Activated CD4-positive, alpha-beta memory T cell treated with anti-CD3 and anti-CD28 coated beads, Interleukin-2, amount 10 ng/mL, durations not matched to agents 7 days and 5 days (primary cell): ENCODE measurements around the gene TTLL8. TPM values are rescaled to one million over a fixed set of nuclear protein-coding genes. Genes with fewer than 3 reads are reported as not detected.

ENCODE experiments used
- CTCF ChIA-PET: fragments of 350-600 bp; sonication (Branson Sonifier 250); formaldehyde crosslinking; loops from one replicate; lab custom pipeline; 2021; ENCODE audit warnings: antibody characterized with exemption, inconsistent platforms; lab: Charles Lee
- POLR2A ChIA-PET: fragments of 350-600 bp; sonication (Branson Sonifier 250); formaldehyde crosslinking; loops from one replicate; lab custom pipeline; 2021; ENCODE audit warnings: antibody characterized with exemption; lab: Charles Lee
- DNase-seq: peaks from one replicate; pipeline ENCODE4 v3.0.0-alpha.2; 2020
- H3K27ac Mint-ChIP-seq: one replicate; pipeline ENCODE4 v1.8.0; 2021; ENCODE audit warnings: mild to moderate bottlenecking, mixed read lengths
- H3K27me3 Mint-ChIP-seq: one replicate; pipeline ENCODE4 v1.8.0; 2021; ENCODE audit warnings: mixed read lengths
- H3K36me3 Mint-ChIP-seq: one replicate; pipeline ENCODE4 v1.8.0; 2021; ENCODE audit warnings: low read depth, mixed read lengths
- H3K4me1 Mint-ChIP-seq: one replicate; pipeline ENCODE4 v1.8.0; 2021; ENCODE audit warnings: mixed read lengths
- H3K4me3 Mint-ChIP-seq: one replicate; pipeline ENCODE4 v1.8.0; 2021; ENCODE audit warnings: mild to moderate bottlenecking, mixed read lengths
- H3K9me3 Mint-ChIP-seq: one replicate; pipeline ENCODE4 v1.8.0; 2021; ENCODE audit warnings: mixed read lengths
- total RNA-seq, 2 experiments: library from RNA; stranded (reverse); gene quantifications; one replicate each; pipeline ENCODE4 v1.2.3, GENCODE V29; 2021

TTLL8 gene
- total RNA-seq, 2 experiments from 2014 or later, result not detected

GRCh38 chr22:50022171-50022819 lies 35.8 kb downstream of the TTLL8 start:
- POLR2A ChIA-PET, result no interaction called here
- Mint-ChIP-seq H3K4me3 (no peak overlapping the region), H3K9me3 (no peaks in the 10 kb centered on the region), H3K27ac (no peak overlapping the region), H3K4me1 (peaks cover 22% of the 10 kb centered on the region), H3K27me3 (peaks cover 4% of the 10 kb centered on the region), H3K36me3 (no peaks in the 10 kb centered on the region)
- DNase-seq, result no peak
- CTCF ChIA-PET, result no interaction called here

DNA sequence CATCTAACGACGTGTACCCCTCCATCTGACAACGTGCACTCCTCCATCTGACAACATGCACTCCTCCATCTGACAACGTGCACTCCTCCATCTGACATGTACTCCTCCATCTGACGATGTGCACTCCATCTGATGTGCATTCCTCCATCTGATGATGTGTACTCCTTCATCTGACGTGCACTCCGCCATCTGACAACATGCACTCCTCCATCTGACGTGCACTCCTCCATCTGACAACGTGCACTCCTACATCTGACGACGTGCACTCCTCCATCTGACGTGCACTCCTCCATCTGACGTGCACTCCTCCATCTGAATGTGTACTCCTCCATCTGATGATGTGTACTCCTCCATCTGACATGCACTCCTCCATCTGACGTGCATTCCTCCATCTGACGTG lies 37.5 kb downstream of the TTLL8 start:
- POLR2A ChIA-PET, result no interaction called here
- peaks cover 36% of the 10 kb centered on the region for H3K4me1 Mint-ChIP-seq
- no peak for DNase-seq
- no peak overlapping the region for H3K4me3 Mint-ChIP-seq
- H3K36me3 Mint-ChIP-seq, result no peaks in the 10 kb centered on the region
- peaks cover 2% of the 10 kb centered on the region for H3K27me3 Mint-ChIP-seq
- H3K27ac Mint-ChIP-seq, result no peak overlapping the region
- H3K9me3 Mint-ChIP-seq, result no peaks in the 10 kb centered on the region
- CTCF ChIA-PET, result no interaction called here

DNA sequence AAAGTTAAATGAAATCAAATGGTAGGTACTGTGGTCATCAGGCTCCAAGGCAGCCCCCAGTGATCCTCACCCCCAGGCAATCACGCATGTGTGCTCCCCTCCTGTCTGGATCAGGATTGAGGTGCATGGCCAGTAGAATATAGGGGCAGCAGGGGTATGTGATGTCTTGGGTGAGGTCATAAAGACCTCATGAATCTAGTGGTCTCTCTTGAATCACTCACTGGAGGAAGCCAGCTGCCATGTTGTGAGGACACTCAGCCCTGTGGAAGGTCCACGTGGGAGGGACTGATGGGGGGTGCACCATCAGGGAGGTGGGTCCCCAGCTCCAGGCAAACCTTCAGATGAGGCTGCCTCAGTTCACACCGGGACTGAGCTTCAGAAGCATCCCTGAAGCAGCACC lies 38.8 kb downstream of the TTLL8 start:
- Mint-ChIP-seq H3K9me3 (no peaks in the 10 kb centered on the region), H3K4me3 (no peak overlapping the region), H3K36me3 (no peaks in the 10 kb centered on the region), H3K27ac (no peak overlapping the region), H3K27me3 (peaks cover 2% of the 10 kb centered on the region), H3K4me1 (peaks cover 36% of the 10 kb centered on the region)
- no peak for DNase-seq
- ChIA-PET CTCF (interaction anchor here (1.2 kb wide), 1 partner anchor 11 kb away, joined by 3 read pairs; no protein-coding TSS in a partner anchor), POLR2A (no interaction called here)

DNA sequence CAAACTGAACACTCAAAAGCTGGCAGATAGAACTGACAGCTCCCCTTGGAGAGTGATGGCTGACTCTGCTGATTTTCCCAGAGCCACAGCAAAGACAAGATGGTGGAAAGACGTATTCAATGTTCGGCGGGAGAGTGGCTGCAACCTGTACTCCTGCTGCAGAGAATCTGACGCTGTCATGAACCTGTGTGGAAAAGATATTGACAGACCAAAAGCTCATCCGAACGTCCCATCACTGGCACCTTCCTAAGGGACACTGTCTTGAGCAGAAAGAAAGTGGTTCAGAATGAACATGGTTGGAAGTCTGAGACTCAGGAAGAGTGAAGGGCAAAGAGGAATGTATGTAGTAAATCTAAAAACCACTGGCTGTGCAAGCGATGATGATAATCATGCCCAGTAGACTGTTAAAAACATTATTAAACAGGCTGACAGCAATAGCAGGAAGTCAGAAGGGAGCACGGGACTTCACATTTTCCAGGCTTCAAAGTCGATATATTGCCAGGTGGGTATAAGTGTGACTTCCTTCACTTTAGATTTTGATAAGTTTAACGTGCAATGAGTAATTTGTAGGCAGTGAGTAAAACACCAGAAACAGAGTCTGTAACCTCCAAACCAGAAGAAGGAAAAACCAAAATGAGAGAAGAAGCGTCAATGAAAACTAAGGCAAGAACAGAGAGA lies 39.4 kb downstream of the TTLL8 start:
- no peak for DNase-seq
- H3K27me3 Mint-ChIP-seq, result peaks cover 5% of the 10 kb centered on the region
- H3K4me1 Mint-ChIP-seq, result peaks cover 40% of the 10 kb centered on the region
- CTCF ChIA-PET, result interaction anchor here (0.9 to 1.4 kb wide), 3 partner anchors 12 to 88 kb away, joined by 3 to 4 read pairs (median 4); no protein-coding TSS in a partner anchor
- no peaks in the 10 kb centered on the region for H3K36me3 Mint-ChIP-seq
- peak overlapping the region; percentile 25 for H3K27ac Mint-ChIP-seq
- H3K4me3 Mint-ChIP-seq, result no peak overlapping the region
- POLR2A ChIA-PET, result no interaction called here
- H3K9me3 Mint-ChIP-seq, result no peaks in the 10 kb centered on the region

DNA sequence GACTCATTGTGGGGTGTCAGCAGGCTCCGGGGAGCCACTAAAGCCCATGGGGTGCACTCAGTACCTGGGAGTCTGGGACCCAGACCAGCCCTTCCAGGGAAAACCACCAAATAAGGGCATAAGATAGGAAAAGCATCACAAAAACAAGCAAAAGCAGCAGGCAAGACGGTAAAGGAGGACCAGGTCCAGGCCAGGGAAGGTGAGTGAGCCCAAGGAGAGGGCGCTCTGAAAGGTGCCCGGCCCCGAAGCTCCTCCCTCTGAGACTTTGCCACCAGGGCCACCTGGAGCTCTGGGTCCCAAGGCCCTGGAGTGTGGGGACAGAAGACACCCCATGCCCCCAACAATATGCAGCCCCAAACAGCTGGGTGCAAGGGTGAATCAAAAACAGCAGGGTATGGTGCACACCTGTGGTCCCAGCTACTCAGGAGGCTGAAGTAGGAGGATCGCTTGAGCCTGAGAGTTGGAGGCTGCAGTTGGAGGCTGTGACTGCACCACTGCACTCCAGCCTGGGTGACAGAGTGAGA lies 40.3 kb downstream of the TTLL8 start:
- ChIA-PET POLR2A (no interaction called here), CTCF (interaction anchor here (1.0 to 1.4 kb wide), 2 partner anchors 87 to 250 kb away, joined by 3 to 4 read pairs; no protein-coding TSS in a partner anchor)
- no peak for DNase-seq
- peak overlapping the region; percentile 28 for H3K27ac Mint-ChIP-seq
- H3K4me3 Mint-ChIP-seq, result peak overlapping the region; percentile 1
- H3K9me3 Mint-ChIP-seq, result no peaks in the 10 kb centered on the region
- peaks cover 7% of the 10 kb centered on the region for H3K27me3 Mint-ChIP-seq
- no peaks in the 10 kb centered on the region for H3K36me3 Mint-ChIP-seq
- H3K4me1 Mint-ChIP-seq, result peaks cover 40% of the 10 kb centered on the region

DNA sequence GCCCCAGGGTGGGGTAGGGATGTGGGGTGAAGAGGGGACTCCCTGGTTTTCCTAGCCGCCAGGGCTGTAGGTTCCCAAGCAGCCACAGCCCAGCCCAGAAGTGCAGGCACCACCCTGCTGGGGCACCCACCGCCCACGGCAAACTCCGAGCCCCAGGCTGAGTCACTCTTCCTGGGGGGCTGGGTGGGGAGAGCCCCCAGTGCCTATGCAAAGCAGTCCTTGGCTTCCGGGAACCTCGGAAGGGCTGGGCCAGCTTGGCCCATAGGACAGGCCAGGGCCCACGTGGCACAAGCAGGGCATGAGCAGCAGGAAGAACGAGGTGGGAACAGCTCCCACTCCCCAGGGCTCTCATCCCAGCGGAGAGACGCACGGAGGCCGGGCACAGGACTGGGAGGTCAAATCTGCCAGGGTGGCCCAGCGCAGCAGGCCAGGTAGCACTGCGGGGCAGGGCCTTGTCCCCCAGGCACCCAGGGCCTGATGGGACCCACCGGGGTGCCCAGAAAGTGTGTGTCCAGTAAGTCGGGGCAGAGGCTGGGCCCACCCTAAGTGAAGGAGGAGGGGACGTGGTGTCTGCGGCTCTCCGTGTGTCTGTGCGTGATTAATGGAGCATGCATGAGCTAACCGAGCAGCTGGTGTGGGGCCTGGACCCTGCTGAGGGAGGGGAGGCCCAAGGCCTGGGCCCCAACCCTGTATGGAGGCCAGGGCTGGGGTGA lies 41.0 kb downstream of the TTLL8 start:
- H3K4me3 Mint-ChIP-seq, result peak overlapping the region; percentile 1
- no peaks in the 10 kb centered on the region for H3K9me3 Mint-ChIP-seq
- ChIA-PET CTCF (interaction anchor here (1.0 kb wide), 1 partner anchor 249 kb away, joined by 3 read pairs; no protein-coding TSS in a partner anchor), POLR2A (no interaction called here)
- H3K36me3 Mint-ChIP-seq, result no peaks in the 10 kb centered on the region
- H3K27me3 Mint-ChIP-seq, result peaks cover 7% of the 10 kb centered on the region
- peaks cover 40% of the 10 kb centered on the region for H3K4me1 Mint-ChIP-seq
- peak overlapping the region; percentile 28 for H3K27ac Mint-ChIP-seq
- DNase-seq, result peak; percentile 60

DNA sequence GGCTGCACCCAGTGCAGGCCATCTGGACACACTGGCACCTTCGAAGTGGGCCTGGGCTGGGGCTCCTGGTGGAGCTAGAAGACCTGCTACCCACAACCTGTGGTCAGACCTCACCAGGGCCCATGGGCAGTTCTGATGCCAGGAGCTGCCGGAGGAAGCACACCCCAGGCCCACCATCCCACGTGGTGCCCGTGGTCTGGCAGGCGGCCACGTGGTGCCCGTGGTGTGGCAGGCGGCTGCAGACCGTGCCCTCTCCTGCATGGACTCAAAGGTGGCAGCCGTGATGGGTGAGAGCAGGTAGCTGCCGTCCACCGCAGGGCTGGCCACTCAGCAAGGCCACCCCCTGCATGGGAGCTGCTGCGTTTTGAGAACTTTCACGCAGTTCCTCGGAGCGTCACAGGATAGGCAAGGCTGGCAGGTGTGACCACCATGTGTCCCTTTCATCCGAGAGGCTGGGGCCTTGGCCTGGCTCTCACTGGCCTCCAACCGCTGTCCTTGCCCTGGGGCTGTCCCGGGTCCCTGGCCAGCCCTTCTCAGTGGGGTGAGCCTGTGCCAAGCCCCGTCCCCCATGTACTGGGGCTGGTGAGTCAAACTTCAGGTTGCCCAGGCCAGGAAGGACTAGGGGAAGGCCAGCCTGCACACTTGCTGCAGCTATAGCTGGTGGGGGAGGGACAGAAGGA lies 41.6 kb downstream of the TTLL8 start:
- Mint-ChIP-seq H3K4me3 (no peak overlapping the region), H3K27me3 (peaks cover 12% of the 10 kb centered on the region), H3K27ac (no peak overlapping the region), H3K36me3 (no peaks in the 10 kb centered on the region), H3K4me1 (peaks cover 46% of the 10 kb centered on the region), H3K9me3 (no peaks in the 10 kb centered on the region)
- ChIA-PET POLR2A (no interaction called here), CTCF (no interaction called here)
- DNase-seq, result no peak

- no peak for DNase-seq
These were observed 42.4 kb downstream of the TTLL8 start for GRCh38 chr22:50015451-50016307.

DNA sequence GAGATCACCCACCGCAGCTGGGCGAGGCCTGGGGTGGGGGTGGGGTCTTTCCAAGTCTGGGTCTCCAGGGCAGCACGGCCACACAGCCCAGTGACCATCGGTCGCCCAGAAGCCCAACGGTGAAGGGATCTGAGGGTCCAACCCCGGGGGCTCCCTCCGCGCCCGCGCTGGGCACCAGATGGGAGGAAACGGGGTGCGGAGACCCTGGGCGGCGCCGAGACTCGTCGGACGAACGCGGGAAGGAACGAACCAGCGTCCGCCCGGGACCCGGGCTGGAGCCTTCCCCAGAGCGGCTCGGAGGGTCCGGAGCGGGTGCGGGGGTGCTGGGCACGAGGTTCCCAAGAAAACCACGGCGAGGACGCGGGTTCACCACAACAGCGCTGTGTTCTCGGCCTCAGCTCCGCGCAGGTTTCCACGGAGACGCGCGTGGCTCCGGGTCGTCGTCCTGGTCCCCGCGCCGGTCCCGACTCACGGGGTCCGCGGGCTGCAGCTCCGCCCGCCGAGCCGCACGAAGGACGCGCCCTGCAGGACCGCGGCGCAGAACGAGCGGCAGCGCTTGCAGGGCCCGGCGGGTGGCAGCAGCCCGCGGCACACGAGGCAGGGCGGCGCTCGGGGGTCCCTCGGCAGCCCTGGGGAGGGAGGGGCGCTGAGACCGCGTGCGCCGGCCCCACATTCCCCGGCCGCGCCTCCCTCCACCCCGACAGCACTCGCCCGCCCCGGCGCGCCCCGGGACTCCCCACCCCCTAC lies 43.3 kb downstream of the TTLL8 start:
- Mint-ChIP-seq H3K27ac (no peak overlapping the region), H3K36me3 (no peaks in the 10 kb centered on the region), H3K4me1 (peaks cover 49% of the 10 kb centered on the region), H3K4me3 (no peak overlapping the region), H3K9me3 (no peaks in the 10 kb centered on the region), H3K27me3 (peaks cover 17% of the 10 kb centered on the region)
- ChIA-PET CTCF (no interaction called here), POLR2A (no interaction called here)
- no peak for DNase-seq

More at GRCh38 chr22:50015451-50016307, 42.4 kb downstream of the TTLL8 start:
- no peak overlapping the region for H3K4me3 Mint-ChIP-seq
- peaks cover 16% of the 10 kb centered on the region for H3K27me3 Mint-ChIP-seq
- CTCF ChIA-PET, result no interaction called here
- no peaks in the 10 kb centered on the region for H3K9me3 Mint-ChIP-seq
- peaks cover 49% of the 10 kb centered on the region for H3K4me1 Mint-ChIP-seq
- H3K36me3 Mint-ChIP-seq, result no peaks in the 10 kb centered on the region
- H3K27ac Mint-ChIP-seq, result no peak overlapping the region
- POLR2A ChIA-PET, result no interaction called here

DNA sequence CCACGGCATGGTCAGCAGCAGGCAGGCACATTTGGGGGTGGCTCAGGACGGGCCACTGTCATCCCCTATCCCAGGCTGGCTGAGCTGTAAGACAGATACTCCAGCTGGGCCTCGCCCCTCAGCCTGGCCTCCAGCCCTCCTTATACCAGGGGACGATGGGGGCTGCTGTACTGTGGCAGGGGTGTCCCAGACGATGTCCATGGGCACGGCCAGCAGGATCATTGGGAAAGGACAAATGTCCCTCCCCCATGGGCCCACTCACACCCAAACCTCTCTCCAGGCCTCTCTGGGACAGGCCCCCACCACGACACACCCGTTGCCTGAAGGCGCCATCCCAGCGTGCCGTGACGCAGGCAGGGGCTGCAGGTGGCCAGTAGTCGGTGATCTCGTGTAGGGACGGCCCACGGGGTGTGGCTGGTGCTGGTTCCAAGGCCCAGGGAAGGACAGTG lies 44.0 kb downstream of the TTLL8 start:
- Mint-ChIP-seq H3K9me3 (no peaks in the 10 kb centered on the region), H3K27ac (no peak overlapping the region), H3K27me3 (peaks cover 20% of the 10 kb centered on the region), H3K4me3 (no peak overlapping the region), H3K4me1 (peaks cover 47% of the 10 kb centered on the region), H3K36me3 (no peaks in the 10 kb centered on the region)
- ChIA-PET CTCF (no interaction called here), POLR2A (no interaction called here)
- no peak for DNase-seq
